ENCODE measurements around the gene RCSD1.

The RCSD1 gene

DNA sequence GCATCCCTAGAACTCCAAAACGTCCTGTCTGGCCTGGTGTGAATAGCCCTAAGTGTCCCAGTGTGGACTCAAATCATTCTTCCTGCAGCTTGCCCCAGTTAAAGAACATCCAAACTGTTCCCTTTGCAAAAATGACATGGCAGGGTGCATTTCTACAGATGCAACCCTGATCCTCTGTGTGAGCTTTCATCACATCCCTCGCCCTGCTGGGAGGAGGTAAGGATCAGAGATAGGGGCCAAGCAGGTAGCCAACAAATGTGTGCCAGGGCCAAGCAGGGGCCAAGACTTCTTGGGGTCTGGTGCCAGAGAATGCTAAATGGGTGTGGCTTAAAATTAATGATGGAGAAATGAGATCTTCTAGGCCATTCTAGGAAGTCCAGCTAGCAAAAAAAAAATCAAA lies 64.7 kb downstream of the RCSD1 start:
- no peak for ATAC-seq
- no peak for TF ChIP-seq ZC3H10 (CRISPR knock-in tag; IDR thresholded peaks at IDR 0.05)
- TF ChIP-seq ZNF70 (CRISPR knock-in tag; IDR thresholded peaks at IDR 0.05): no peak
- no peak for TF ChIP-seq RARB (CRISPR knock-in tag; IDR thresholded peaks at IDR 0.05)
- TF ChIP-seq ZNF565 (CRISPR knock-in tag; conservative IDR thresholded peaks at IDR 0.05; ENCODE audit: low read depth): no peak
- no peak for TF ChIP-seq ZFP30 (CRISPR knock-in tag; IDR thresholded peaks at IDR 0.05)
- TF ChIP-seq CSDC2 (CRISPR knock-in tag; IDR thresholded peaks at IDR 0.05): no peak
- TF ChIP-seq, protein P1, sequence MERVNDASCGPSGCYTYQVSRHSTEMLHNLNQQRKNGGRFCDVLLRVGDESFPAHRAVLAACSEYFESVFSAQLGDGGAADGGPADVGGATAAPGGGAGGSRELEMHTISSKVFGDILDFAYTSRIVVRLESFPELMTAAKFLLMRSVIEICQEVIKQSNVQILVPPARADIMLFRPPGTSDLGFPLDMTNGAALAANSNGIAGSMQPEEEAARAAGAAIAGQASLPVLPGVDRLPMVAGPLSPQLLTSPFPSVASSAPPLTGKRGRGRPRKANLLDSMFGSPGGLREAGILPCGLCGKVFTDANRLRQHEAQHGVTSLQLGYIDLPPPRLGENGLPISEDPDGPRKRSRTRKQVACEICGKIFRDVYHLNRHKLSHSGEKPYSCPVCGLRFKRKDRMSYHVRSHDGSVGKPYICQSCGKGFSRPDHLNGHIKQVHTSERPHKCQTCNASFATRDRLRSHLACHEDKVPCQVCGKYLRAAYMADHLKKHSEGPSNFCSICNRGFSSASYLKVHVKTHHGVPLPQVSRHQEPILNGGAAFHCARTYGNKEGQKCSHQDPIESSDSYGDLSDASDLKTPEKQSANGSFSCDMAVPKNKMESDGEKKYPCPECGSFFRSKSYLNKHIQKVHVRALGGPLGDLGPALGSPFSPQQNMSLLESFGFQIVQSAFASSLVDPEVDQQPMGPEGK (CRISPR knock-in tag; IDR thresholded peaks at IDR 0.05; ENCODE audit: borderline replicate concordance): no peak
- TF ChIP-seq ZNF8 (CRISPR knock-in tag; IDR thresholded peaks at IDR 0.05): no peak
- TF ChIP-seq OSR1 (CRISPR knock-in tag; IDR thresholded peaks at IDR 0.05): no peak
- TF ChIP-seq ARNTL (CRISPR knock-in tag; IDR thresholded peaks at IDR 0.05; ENCODE audit: borderline replicate concordance, low read depth): no peak
- TF ChIP-seq PPARA (CRISPR knock-in tag; IDR thresholded peaks at IDR 0.05; ENCODE audit: borderline replicate concordance): no peak
- TF ChIP-seq TSHZ2 (CRISPR knock-in tag; IDR thresholded peaks at IDR 0.05): no peak
- TF ChIP-seq POU6F1 (CRISPR knock-in tag; IDR thresholded peaks at IDR 0.05; ENCODE audit: borderline replicate concordance, low read depth): no peak
- TF ChIP-seq BACH2 (CRISPR knock-in tag; IDR thresholded peaks at IDR 0.05; ENCODE audit: borderline replicate concordance): no peak
- TF ChIP-seq ESRRG (CRISPR knock-in tag; IDR thresholded peaks at IDR 0.05): no peak
- TF ChIP-seq, protein P2, sequence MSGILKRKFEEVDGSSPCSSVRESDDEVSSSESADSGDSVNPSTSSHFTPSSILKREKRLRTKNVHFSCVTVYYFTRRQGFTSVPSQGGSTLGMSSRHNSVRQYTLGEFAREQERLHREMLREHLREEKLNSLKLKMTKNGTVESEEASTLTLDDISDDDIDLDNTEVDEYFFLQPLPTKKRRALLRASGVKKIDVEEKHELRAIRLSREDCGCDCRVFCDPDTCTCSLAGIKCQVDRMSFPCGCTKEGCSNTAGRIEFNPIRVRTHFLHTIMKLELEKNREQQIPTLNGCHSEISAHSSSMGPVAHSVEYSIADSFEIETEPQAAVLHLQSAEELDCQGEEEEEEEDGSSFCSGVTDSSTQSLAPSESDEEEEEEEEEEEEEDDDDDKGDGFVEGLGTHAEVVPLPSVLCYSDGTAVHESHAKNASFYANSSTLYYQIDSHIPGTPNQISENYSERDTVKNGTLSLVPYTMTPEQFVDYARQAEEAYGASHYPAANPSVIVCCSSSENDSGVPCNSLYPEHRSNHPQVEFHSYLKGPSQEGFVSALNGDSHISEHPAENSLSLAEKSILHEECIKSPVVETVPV (CRISPR knock-in tag; IDR thresholded peaks at IDR 0.05): no peak
- no peak for TF ChIP-seq TOX (CRISPR knock-in tag; IDR thresholded peaks at IDR 0.05; ENCODE audit: borderline replicate concordance)

DNA sequence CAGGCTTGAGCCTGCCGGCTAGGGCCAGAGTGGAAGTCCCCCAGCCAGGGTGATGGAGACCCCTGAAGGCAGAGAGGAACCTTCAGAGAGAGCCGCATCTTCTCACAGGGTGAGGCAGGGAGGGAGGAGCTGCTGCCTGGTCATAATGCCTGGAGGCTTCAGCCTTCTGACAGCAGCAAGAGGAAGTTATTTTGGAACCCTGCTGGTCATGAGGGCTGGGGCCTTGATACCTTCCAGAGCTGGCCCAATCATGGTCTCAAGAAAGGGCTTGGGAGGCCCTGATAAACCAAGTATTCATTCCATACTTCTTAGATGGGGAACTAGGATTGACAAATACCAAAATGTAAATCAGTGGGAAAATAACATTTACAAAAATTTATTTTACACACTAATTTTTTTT lies 65.1 kb downstream of the RCSD1 start:
- no peak for TF ChIP-seq ZNF70 (CRISPR knock-in tag; IDR thresholded peaks at IDR 0.05)
- TF ChIP-seq ESRRG (CRISPR knock-in tag; IDR thresholded peaks at IDR 0.05): no peak
- TF ChIP-seq ISL1 (CRISPR knock-in tag; IDR thresholded peaks at IDR 0.05): no peak
- TF ChIP-seq POU6F1 (CRISPR knock-in tag; IDR thresholded peaks at IDR 0.05; ENCODE audit: borderline replicate concordance, low read depth): no peak
- TF ChIP-seq, protein P2 (CRISPR knock-in tag; IDR thresholded peaks at IDR 0.05): no peak
- no peak for TF ChIP-seq ZNF8 (CRISPR knock-in tag; IDR thresholded peaks at IDR 0.05)
- TF ChIP-seq TOX (CRISPR knock-in tag; IDR thresholded peaks at IDR 0.05; ENCODE audit: borderline replicate concordance): no peak
- no peak for TF ChIP-seq ARNTL (CRISPR knock-in tag; IDR thresholded peaks at IDR 0.05; ENCODE audit: borderline replicate concordance, low read depth)
- TF ChIP-seq ZC3H10 (CRISPR knock-in tag; IDR thresholded peaks at IDR 0.05): no peak
- TF ChIP-seq ZFP30 (CRISPR knock-in tag; IDR thresholded peaks at IDR 0.05): no peak
- no peak for TF ChIP-seq ZFP3 (CRISPR knock-in tag; IDR thresholded peaks at IDR 0.05)
- TF ChIP-seq, protein P1 (CRISPR knock-in tag; IDR thresholded peaks at IDR 0.05; ENCODE audit: borderline replicate concordance): no peak
- no peak for TF ChIP-seq CSDC2 (CRISPR knock-in tag; IDR thresholded peaks at IDR 0.05)
- TF ChIP-seq, protein P3, sequence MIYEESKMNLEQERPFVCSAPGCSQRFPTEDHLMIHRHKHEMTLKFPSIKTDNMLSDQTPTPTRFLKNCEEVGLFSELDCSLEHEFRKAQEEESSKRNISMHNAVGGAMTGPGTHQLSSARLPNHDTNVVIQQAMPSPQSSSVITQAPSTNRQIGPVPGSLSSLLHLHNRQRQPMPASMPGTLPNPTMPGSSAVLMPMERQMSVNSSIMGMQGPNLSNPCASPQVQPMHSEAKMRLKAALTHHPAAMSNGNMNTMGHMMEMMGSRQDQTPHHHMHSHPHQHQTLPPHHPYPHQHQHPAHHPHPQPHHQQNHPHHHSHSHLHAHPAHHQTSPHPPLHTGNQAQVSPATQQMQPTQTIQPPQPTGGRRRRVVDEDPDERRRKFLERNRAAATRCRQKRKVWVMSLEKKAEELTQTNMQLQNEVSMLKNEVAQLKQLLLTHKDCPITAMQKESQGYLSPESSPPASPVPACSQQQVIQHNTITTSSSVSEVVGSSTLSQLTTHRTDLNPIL (CRISPR knock-in tag; IDR thresholded peaks at IDR 0.05; ENCODE audit: low read depth): no peak
- ATAC-seq: no peak

All from SK-N-SH treated with all-trans-retinoic acid at 6 μM for 48 hours (cell line).